Kidney epithelial cell (primary cell): ENCODE data around the gene LRRC47. TPM values are rescaled to one million over a fixed set of nuclear protein-coding genes. Genes with fewer than 3 reads are reported as not detected.
"Not testable (repeated sequence)": the region's sequence is repeated elsewhere in the genome, so short reads cannot be mapped to it uniquely, and the experiment has no call there.

Source experiments
- DNase-seq: peaks from one replicate; pipeline ENCODE4 v3.0.0-alpha.2; 2010; ENCODE audit warnings: low read depth
- H3K27me3 ChIP-seq: 2 replicates; pipeline ENCODE4 v1.6.0; 2011; ENCODE audit warnings: low read length; ENCODE audit not compliant: control insufficient read depth, insufficient read depth
- H3K36me3 ChIP-seq: 2 replicates; pipeline ENCODE4 v1.5.1; 2011; ENCODE audit warnings: low read length; ENCODE audit not compliant: control insufficient read depth, insufficient read depth
- H3K4me3 ChIP-seq: 2 replicates; pipeline ENCODE4 v1.5.1; 2011; ENCODE audit warnings: low read depth, mild to moderate bottlenecking, control low read depth, low read length
- total RNA-seq: library from RNA; depleted of rRNA; stranded (reverse); fragments of >200 nt; gene quantifications from 2 replicates; pipeline ENCODE4 v1.2.3, GENCODE V29; 2015
- TF ChIP-seq, protein P1 (sequence below): IDR thresholded peaks from 2 replicates; pipeline ENCODE4 v1.5.1; 2011; ENCODE audit warnings: mild to moderate bottlenecking, moderate library complexity, low read length, control low read depth, inconsistent platforms; ENCODE audit not compliant: insufficient read depth, poor library complexity, severe bottlenecking

LRRC47 gene
- total RNA-seq, 1 donor from 2014 or later: 55.9 TPM

- Histone ChIP-seq H3K36me3 (no peaks in the 10 kb centered on the region), H3K4me3 (no peak overlapping the region), H3K27me3 (peaks cover 2% of the 10 kb centered on the region)
- TF ChIP-seq, protein P1, sequence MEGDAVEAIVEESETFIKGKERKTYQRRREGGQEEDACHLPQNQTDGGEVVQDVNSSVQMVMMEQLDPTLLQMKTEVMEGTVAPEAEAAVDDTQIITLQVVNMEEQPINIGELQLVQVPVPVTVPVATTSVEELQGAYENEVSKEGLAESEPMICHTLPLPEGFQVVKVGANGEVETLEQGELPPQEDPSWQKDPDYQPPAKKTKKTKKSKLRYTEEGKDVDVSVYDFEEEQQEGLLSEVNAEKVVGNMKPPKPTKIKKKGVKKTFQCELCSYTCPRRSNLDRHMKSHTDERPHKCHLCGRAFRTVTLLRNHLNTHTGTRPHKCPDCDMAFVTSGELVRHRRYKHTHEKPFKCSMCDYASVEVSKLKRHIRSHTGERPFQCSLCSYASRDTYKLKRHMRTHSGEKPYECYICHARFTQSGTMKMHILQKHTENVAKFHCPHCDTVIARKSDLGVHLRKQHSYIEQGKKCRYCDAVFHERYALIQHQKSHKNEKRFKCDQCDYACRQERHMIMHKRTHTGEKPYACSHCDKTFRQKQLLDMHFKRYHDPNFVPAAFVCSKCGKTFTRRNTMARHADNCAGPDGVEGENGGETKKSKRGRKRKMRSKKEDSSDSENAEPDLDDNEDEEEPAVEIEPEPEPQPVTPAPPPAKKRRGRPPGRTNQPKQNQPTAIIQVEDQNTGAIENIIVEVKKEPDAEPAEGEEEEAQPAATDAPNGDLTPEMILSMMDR: no peak
- no peak for DNase-seq
These were observed 8.7 kb upstream of the LRRC47 start for GRCh38 chr1:3805038-3805437.

- DNase-seq, H3K27me3 ChIP-seq, H3K36me3 ChIP-seq, H3K4me3 ChIP-seq: not testable (repeated sequence)
These were observed 8.3 kb upstream of the LRRC47 start for GRCh38 chr1:3804627-3804944.

GRCh38 chr1:3803905-3804626 is 7.8 kb upstream of the LRRC47 start:
- H3K36me3 ChIP-seq: no peaks in the 10 kb centered on the region
- H3K27me3 ChIP-seq: peaks cover 2% of the 10 kb centered on the region
- TF ChIP-seq, protein P1: no peak
- H3K4me3 ChIP-seq: no peak overlapping the region
- DNase-seq: no peak

DNA sequence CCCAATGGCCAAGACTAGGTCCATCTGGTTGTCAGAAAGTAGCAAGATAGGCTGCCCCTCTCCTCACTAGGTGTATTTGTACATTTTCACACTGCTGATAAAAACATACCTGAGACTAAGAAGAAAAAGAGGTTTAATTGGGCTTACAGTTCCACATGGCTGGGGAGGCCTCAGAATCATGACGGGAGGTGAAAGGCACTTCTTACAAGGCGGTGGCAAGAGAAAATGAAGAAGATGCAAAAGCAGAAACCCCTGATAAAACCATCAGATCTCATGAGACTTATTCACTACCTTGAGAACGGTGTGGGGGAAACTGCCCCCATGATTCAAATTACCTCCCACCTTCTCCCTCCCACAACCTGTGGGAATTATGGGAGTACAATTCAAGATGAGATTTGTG is 4.5 kb upstream of the LRRC47 start:
- not testable (repeated sequence) for H3K27me3 ChIP-seq, H3K4me3 ChIP-seq, DNase-seq, H3K36me3 ChIP-seq

GRCh38 chr1:3799976-3800685 is 3.8 kb upstream of the LRRC47 start:
- H3K36me3 ChIP-seq: no peaks in the 10 kb centered on the region
- H3K4me3 ChIP-seq: no peak overlapping the region
- peaks cover 2% of the 10 kb centered on the region for H3K27me3 ChIP-seq
- TF ChIP-seq, protein P1: no peak
- no peak for DNase-seq

- no peak for DNase-seq
- TF ChIP-seq, protein P1: no peak
- Histone ChIP-seq H3K36me3 (no peaks in the 10 kb centered on the region), H3K27me3 (peaks cover 2% of the 10 kb centered on the region), H3K4me3 (peak overlapping the region; percentile 86)
These were observed 664 bp downstream of the LRRC47 start for GRCh38 chr1:3795453-3796214.
